ENCODE data around the gene ZNF606. TPM values are rescaled to one million over a fixed set of nuclear protein-coding genes. Genes with fewer than 3 reads are reported as not detected.

ZNF606 gene
- total and polyA plus RNA-seq, 8 donors, result 1.2 to 35.2 (median 6.6) TPM

DNA sequence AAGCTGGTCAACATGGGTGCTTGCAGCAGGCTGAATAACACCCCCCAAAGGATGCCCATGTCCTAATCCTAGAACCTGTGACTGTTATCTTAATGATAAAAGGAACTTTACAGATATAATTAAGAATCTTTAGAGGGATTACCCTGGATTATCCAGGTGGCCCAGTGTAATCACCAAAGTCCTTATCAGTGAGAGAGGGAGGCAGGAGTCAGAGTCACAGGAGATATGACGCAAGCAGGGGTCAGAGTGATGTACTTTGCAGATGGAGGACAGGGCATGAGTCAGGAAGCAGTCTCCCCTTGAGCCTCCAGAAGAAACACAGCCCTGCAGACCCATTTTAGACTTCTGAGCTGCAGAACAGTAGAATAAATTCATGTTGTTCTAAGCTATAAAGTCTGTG lies 9.8 kb downstream of the ZNF606 start:
- H3K4me1 ChIP-seq, result no peaks in the 10 kb centered on the region
- H3K27ac ChIP-seq, result no peak overlapping the region
- H3K36me3 ChIP-seq, result peaks cover 51 to 100% (median 93%) of the 10 kb centered on the region in 4 donors
- no peaks in the 10 kb centered on the region for H3K27me3 ChIP-seq
- peaks cover 61 to 99% (median 94%) of the 10 kb centered on the region in 4 donors for H3K9me3 ChIP-seq
- WGBS, 5 donors, result 90 to 100% (median 96%) methylated on average over 1 of the region's 1 CpG
- DNase-seq, result no peak
- H3K4me3 ChIP-seq, result no peak overlapping the region
- intact Hi-C loops (cut with DNase I; ENCODE audit: low total_unique reads), result no loop called here
- no peak for TF ChIP-seq CTCF (IDR thresholded peaks at IDR 0.05)
- no peak for TF ChIP-seq POLR2A (IDR thresholded peaks at IDR 0.05)
- no peak for TF ChIP-seq EP300 (IDR thresholded peaks at IDR 0.05)
- no peak for TF ChIP-seq POLR2AphosphoS5 (IDR thresholded peaks at IDR 0.05)

DNA sequence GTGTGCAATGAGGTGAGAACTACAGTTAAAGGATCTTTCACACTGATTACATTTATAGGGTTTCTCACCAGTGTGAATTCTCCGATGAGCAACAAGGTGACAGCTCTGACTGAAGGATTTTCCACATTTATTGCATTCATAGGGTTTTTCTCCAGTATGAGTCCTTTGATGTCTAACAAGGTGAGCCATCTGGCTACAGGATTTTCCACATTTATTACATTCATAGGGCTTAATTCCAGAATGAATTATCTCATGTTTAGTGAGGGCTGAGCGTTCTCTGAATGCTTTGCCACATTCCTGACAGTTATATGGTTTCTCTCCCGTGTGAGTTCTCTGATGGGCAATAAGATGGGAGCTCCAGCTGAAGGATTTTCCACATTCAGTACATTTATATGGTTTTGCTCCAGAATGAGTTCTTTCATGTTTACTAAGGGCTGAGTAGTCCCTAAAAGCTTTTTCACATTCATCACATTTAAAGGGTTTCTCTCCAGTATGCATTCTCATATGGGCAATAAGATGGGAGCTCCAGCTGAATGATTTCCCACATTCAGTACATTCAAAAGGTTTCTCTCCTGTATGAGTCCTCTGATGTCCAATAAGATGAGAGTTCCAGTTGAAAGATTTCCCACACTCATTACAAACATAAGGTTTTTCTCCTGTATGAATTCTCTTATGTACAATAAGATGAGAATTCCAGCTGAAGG lies 23.9 kb downstream of the ZNF606 start:
- no peaks in the 10 kb centered on the region for H3K4me1 ChIP-seq
- H3K36me3 ChIP-seq, result peaks cover 54 to 100% (median 79%) of the 10 kb centered on the region in 4 donors
- no peaks in the 10 kb centered on the region for H3K27me3 ChIP-seq
- DNase-seq, result no peak
- no peak for TF ChIP-seq CTCF (IDR thresholded peaks at IDR 0.05)
- TF ChIP-seq EP300 (IDR thresholded peaks at IDR 0.05), result no peak
- no peak for TF ChIP-seq POLR2AphosphoS5 (IDR thresholded peaks at IDR 0.05)
- no peak for TF ChIP-seq POLR2A (IDR thresholded peaks at IDR 0.05)
- H3K9me3 ChIP-seq, result peaks cover 96 to 100% (median 100%) of the 10 kb centered on the region in 4 donors
- 94 to 97% (median 96%) methylated on average over 3 of the region's 3 CpGs for WGBS, 5 donors
- H3K27ac ChIP-seq, result no peak overlapping the region
- intact Hi-C loops (cut with DNase I; ENCODE audit: low total_unique reads), result no loop called here
- no peak overlapping the region for H3K4me3 ChIP-seq

DNA sequence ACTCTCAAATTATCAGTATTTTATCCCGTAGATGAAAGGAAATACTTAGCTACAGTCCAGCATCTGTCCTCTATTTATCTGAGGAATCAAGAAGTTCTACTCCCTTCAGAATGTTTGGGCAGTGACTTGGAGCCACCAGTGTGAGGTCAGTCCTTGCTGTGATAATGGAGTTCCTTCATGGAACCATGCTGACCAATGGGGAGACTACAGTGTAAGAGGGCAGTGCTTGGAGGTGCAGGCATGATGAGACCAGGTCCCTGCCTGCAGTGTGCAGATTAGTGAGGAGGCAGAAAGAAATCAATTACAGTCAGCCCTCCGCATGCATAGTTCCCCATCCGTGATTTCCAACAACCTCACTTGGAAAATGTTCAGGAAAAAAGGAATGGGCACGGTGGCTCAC lies 28.2 kb downstream of the ZNF606 start, which contains the start of gene C19orf18:
C19orf18 (minus strand) TSS at position 101 of the 400 bp plus-strand sequence. CDS start 102 bp downstream, outside the sequence.
- peaks cover 76 to 100% (median 99%) of the 10 kb centered on the region in 4 donors for H3K9me3 ChIP-seq
- intact Hi-C loops (cut with DNase I; ENCODE audit: low total_unique reads), result no loop called here
- H3K27ac ChIP-seq, result no peak within 1 kb of the TSS
- H3K4me1 ChIP-seq, result no peaks in the 10 kb centered on the region
- no peak for TF ChIP-seq POLR2A (IDR thresholded peaks at IDR 0.05)
- TF ChIP-seq EP300 (IDR thresholded peaks at IDR 0.05), result no peak
- TF ChIP-seq POLR2AphosphoS5 (IDR thresholded peaks at IDR 0.05), result no peak
- no peak for TF ChIP-seq CTCF (IDR thresholded peaks at IDR 0.05)
- no peak within 1 kb of the TSS for H3K4me3 ChIP-seq
- 92 to 98% (median 93%) methylated on average over 4 of the region's 4 CpGs for WGBS, 5 donors
- H3K36me3 ChIP-seq, result peaks cover 11 to 92% (median 48%) of the 10 kb centered on the region in 4 donors
- DNase-seq, result no peak
- no peaks in the 10 kb centered on the region for H3K27me3 ChIP-seq

DNA sequence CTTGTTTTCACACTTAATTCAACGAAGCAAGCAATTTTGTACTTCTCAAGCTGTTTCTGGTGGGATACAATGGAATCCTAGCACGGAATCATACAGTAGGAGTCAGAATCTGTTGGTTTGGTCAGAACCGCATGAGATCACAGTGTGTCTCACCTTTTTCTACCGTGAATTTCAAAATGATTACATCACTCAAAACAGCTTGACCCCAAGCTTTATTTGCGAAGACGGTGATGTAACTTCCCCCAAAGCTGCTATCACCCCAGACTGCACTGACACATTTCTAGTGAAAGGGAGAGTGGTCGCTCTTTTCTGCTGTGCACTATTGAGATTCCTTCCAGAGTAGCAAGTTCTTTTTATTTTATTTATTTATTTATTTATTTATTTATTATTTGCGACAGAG lies 37.9 kb downstream of the ZNF606 start:
- DNase-seq, result no peak
- TF ChIP-seq POLR2AphosphoS5 (IDR thresholded peaks at IDR 0.05) (no peak), EP300 (IDR thresholded peaks at IDR 0.05) (no peak), POLR2A (IDR thresholded peaks at IDR 0.05) (no peak)
- Histone ChIP-seq H3K27ac (no peak overlapping the region), H3K4me1 (no peaks in the 10 kb centered on the region), H3K4me3 (no peak overlapping the region), H3K9me3 (peaks cover 15 to 100% (median 90%) of the 10 kb centered on the region in 4 donors), H3K36me3 (peaks cover 0 to 80% (median 13%) of the 10 kb centered on the region in 4 donors), H3K27me3 (no peaks in the 10 kb centered on the region)
- 86 to 95% (median 93%) methylated on average over 8 of the region's 8 CpGs for whole genome bisulfite sequencing, 5 donors
- intact Hi-C loops (cut with DNase I; ENCODE audit: low total_unique reads), result no loop called here

- peaks cover 16 to 100% (median 89%) of the 10 kb centered on the region in 4 donors for H3K9me3 ChIP-seq
These were observed 40.8 kb downstream of the ZNF606 start for GRCh38 chr19:57961785-57962184.

More at GRCh38 chr19:57961785-57962184, 40.8 kb downstream of the ZNF606 start:
- DNase-seq, result no peak
- intact Hi-C loops (cut with DNase I; ENCODE audit: low total_unique reads), result no loop called here
- H3K36me3 ChIP-seq, result peaks cover 0 to 61% (median 8%) of the 10 kb centered on the region in 4 donors
- TF ChIP-seq EP300 (IDR thresholded peaks at IDR 0.05) (no peak), CTCF (IDR thresholded peaks at IDR 0.05) (no peak), POLR2A (IDR thresholded peaks at IDR 0.05) (no peak)
- 77 to 92% (median 89%) methylated on average over 1 of the region's 1 CpG for WGBS, 5 donors
- H3K27ac ChIP-seq, result no peak overlapping the region
- no peaks in the 10 kb centered on the region for H3K27me3 ChIP-seq
- H3K4me3 ChIP-seq, result no peak overlapping the region
- H3K4me1 ChIP-seq, result no peaks in the 10 kb centered on the region
